Neural progenitor cell (in vitro differentiated cells): ENCODE data around the gene BEX3. TPM values are rescaled to one million over a fixed set of nuclear protein-coding genes. Genes with fewer than 3 reads are reported as not detected.
"Not testable (repeated sequence)": the region's sequence is repeated elsewhere in the genome, so short reads cannot be mapped to it uniquely, and the experiment has no call there.

ENCODE experiments used
- DNase-seq: peaks from one replicate; pipeline ENCODE4 v3.0.0-alpha.2; 2016; ENCODE audit warnings: low spot score
- H2AFZ ChIP-seq: fragments of 200-600 bp; sonication (generic); replicated peaks from 2 replicates; pipeline ENCODE4 v1.6.1; 2016; ENCODE audit warnings: antibody characterized with exemption
- H3F3A ChIP-seq: fragments of 200-600 bp; sonication (generic); 2 replicates; pipeline ENCODE4 v1.6.1; 2016; ENCODE audit warnings: antibody characterized with exemption, low read depth
- H3K27ac ChIP-seq: fragments of 200-600 bp; sonication (generic); 2 replicates; pipeline ENCODE4 v1.5.1; 2016; ENCODE audit warnings: mild to moderate bottlenecking
- H3K27me3 ChIP-seq: fragments of 200-600 bp; sonication (generic); 2 replicates; pipeline ENCODE4 v1.6.1; 2016; ENCODE audit warnings: mild to moderate bottlenecking, moderate library complexity
- H3K36me3 ChIP-seq: fragments of 200-600 bp; sonication (generic); 2 replicates; pipeline ENCODE4 v1.5.1; 2016
- H3K4me1 ChIP-seq: fragments of 200-600 bp; sonication (generic); 2 replicates; pipeline ENCODE4 v1.6.1; 2016; ENCODE audit warnings: mixed run types
- H3K4me2 ChIP-seq: fragments of 200-600 bp; sonication (generic); 2 replicates; pipeline ENCODE4 v1.6.1; 2016
- H3K4me3 ChIP-seq: fragments of 200-600 bp; sonication (generic); 2 replicates; pipeline ENCODE4 v1.5.1; 2016
- H3K79me2 ChIP-seq: fragments of 200-600 bp; sonication (generic); 2 replicates; pipeline ENCODE4 v1.6.1; 2016; ENCODE audit warnings: low read depth
- H3K9ac ChIP-seq: fragments of 200-600 bp; sonication (generic); 2 replicates; pipeline ENCODE4 v1.6.1; 2016
- H3K9me3 ChIP-seq: fragments of 200-600 bp; sonication (generic); 2 replicates; pipeline ENCODE4 v1.5.1; 2016; ENCODE audit warnings: low read depth
- H4K20me1 ChIP-seq: fragments of 200-600 bp; sonication (generic); 2 replicates; pipeline ENCODE4 v1.6.1; 2016; ENCODE audit warnings: low read depth
- H3K27ac Mint-ChIP-seq: 3 replicates; pipeline ENCODE4 v1.8.0; 2021; ENCODE audit warnings: mixed read lengths
- H3K27me3 Mint-ChIP-seq: 2 replicates; pipeline ENCODE4 v1.8.0; 2022; ENCODE audit warnings: low read depth, mild to moderate bottlenecking, inconsistent platforms, moderate library complexity, mixed read lengths; ENCODE audit not compliant: insufficient read depth
- H3K36me3 Mint-ChIP-seq: 3 replicates; pipeline ENCODE4 v1.8.0; 2021; ENCODE audit warnings: mixed read lengths
- H3K4me1 Mint-ChIP-seq: 3 replicates; pipeline ENCODE4 v1.8.0; 2021; ENCODE audit warnings: mixed read lengths
- H3K4me3 Mint-ChIP-seq: 3 replicates; pipeline ENCODE4 v1.8.0; 2021; ENCODE audit warnings: mild to moderate bottlenecking, moderate library complexity, mixed read lengths
- H3K9me3 Mint-ChIP-seq: 3 replicates; pipeline ENCODE4 v1.8.0; 2020; ENCODE audit warnings: mixed read lengths
- CTCF ChIP-seq: fragments of 200-600 bp; sonication (generic); IDR thresholded peaks from 2 replicates; pipeline ENCODE4 v1.5.1; 2017; ENCODE audit warnings: antibody characterized with exemption, mild to moderate bottlenecking
- EZH2 ChIP-seq: fragments of 200-600 bp; sonication (generic); IDR thresholded peaks from 2 replicates; pipeline ENCODE4 v1.6.1; 2017; ENCODE audit warnings: antibody characterized with exemption, mild to moderate bottlenecking, moderate library complexity
- EZH2phosphoT487 ChIP-seq: fragments of 200-600 bp; sonication (generic); IDR thresholded peaks from 2 replicates; pipeline ENCODE4 v1.6.1; 2017; ENCODE audit warnings: antibody characterized with exemption
- total RNA-seq: library from RNA; depleted of rRNA; stranded (reverse); fragments of >200 nt; gene quantifications from 2 replicates; pipeline ENCODE4 v1.2.3, GENCODE V29; 2015; ENCODE audit warnings: low replicate concordance

BEX3 gene
- total RNA-seq, 1 donor from 2014 or later = 392 TPM

GRCh38 chrX:103378990-103379389, 2.7 kb downstream of the BEX3 start:
- H3K4me1 Mint-ChIP-seq = peaks cover 19% of the 10 kb centered on the region
- no peak overlapping the region for H3K4me2 ChIP-seq

GRCh38 chrX:103382877-103383276, 6.5 kb downstream of the BEX3 start:
- Histone ChIP-seq H3K27ac (no peak overlapping the region), H3K27me3 (no peaks in the 10 kb centered on the region), H3K79me2 (peaks cover 6% of the 10 kb centered on the region), H3K4me1 (no peaks in the 10 kb centered on the region), H3K9me3 (no peaks in the 10 kb centered on the region), H3K4me2 (no peak overlapping the region), H4K20me1 (no peaks in the 10 kb centered on the region), H3K36me3 (no peaks in the 10 kb centered on the region), H3K9ac (no peak overlapping the region), H3F3A (peaks cover 13% of the 10 kb centered on the region), H2AFZ (no peak overlapping the region), H3K4me3 (no peak overlapping the region)
- H3K27ac Mint-ChIP-seq = no peak overlapping the region
- H3K9me3 Mint-ChIP-seq = no peaks in the 10 kb centered on the region
- DNase-seq = no peak
- H3K27me3 Mint-ChIP-seq = no peaks in the 10 kb centered on the region
- H3K4me3 Mint-ChIP-seq = no peak overlapping the region
- no peak for TF ChIP-seq EZH2
- TF ChIP-seq CTCF = no peak
- TF ChIP-seq EZH2phosphoT487 = no peak
- peaks cover 8% of the 10 kb centered on the region for H3K36me3 Mint-ChIP-seq
- H3K4me1 Mint-ChIP-seq = peaks cover 8% of the 10 kb centered on the region

More at GRCh38 chrX:103378990-103379389, 2.7 kb downstream of the BEX3 start:
- peaks cover 11% of the 10 kb centered on the region for H3K36me3 Mint-ChIP-seq
- peaks cover 9% of the 10 kb centered on the region for H3K27me3 Mint-ChIP-seq
- Histone ChIP-seq H3K4me1 (no peaks in the 10 kb centered on the region), H3K36me3 (no peaks in the 10 kb centered on the region), H3K4me3 (no peak overlapping the region), H2AFZ (no peak overlapping the region), H3K9me3 (no peaks in the 10 kb centered on the region), H3K27ac (no peak overlapping the region), H3F3A (peaks cover 18% of the 10 kb centered on the region), H3K27me3 (no peaks in the 10 kb centered on the region), H4K20me1 (no peaks in the 10 kb centered on the region), H3K9ac (no peak overlapping the region), H3K79me2 (peaks cover 27% of the 10 kb centered on the region)
- no peak for DNase-seq
- peaks cover 2% of the 10 kb centered on the region for H3K9me3 Mint-ChIP-seq
- TF ChIP-seq EZH2phosphoT487 (no peak), EZH2 (no peak), CTCF (no peak)
- peak overlapping the region; percentile 31 for H3K4me3 Mint-ChIP-seq
- H3K27ac Mint-ChIP-seq = no peak overlapping the region

GRCh38 chrX:103384672-103385071, 8.3 kb downstream of the BEX3 start:
- no peaks in the 10 kb centered on the region for H3K36me3 ChIP-seq
- H3K4me2 ChIP-seq = no peak overlapping the region
- no peaks in the 10 kb centered on the region for H3K79me2 ChIP-seq
- no peaks in the 10 kb centered on the region for H3K9me3 ChIP-seq
- no peak overlapping the region for H3K27ac ChIP-seq
- no peak for DNase-seq
- no peak overlapping the region for H2AFZ ChIP-seq
- H3K4me3 Mint-ChIP-seq = no peak overlapping the region
- no peaks in the 10 kb centered on the region for H3F3A ChIP-seq
- TF ChIP-seq CTCF (no peak), EZH2phosphoT487 (no peak), EZH2 (no peak)
- H3K4me3 ChIP-seq = no peak overlapping the region
- H3K27me3 Mint-ChIP-seq = no peaks in the 10 kb centered on the region
- H3K9me3 Mint-ChIP-seq = no peaks in the 10 kb centered on the region
- no peak overlapping the region for H3K27ac Mint-ChIP-seq
- no peaks in the 10 kb centered on the region for H4K20me1 ChIP-seq
- peaks cover 3% of the 10 kb centered on the region for H3K36me3 Mint-ChIP-seq
- H3K27me3 ChIP-seq = no peaks in the 10 kb centered on the region
- no peak overlapping the region for H3K9ac ChIP-seq
- H3K4me1 ChIP-seq = no peaks in the 10 kb centered on the region
- no peaks in the 10 kb centered on the region for H3K4me1 Mint-ChIP-seq

- not testable (repeated sequence) for H3K36me3 Mint-ChIP-seq, H3K27me3 Mint-ChIP-seq, H3K4me3 Mint-ChIP-seq, H3K27me3 ChIP-seq, H3K79me2 ChIP-seq, H3K36me3 ChIP-seq, H2AFZ ChIP-seq, H3F3A ChIP-seq, H3K27ac ChIP-seq, H3K27ac Mint-ChIP-seq, H3K4me1 ChIP-seq, DNase-seq, H3K4me2 ChIP-seq, H3K9ac ChIP-seq, H3K4me1 Mint-ChIP-seq, H4K20me1 ChIP-seq, H3K4me3 ChIP-seq, H3K9me3 ChIP-seq, H3K9me3 Mint-ChIP-seq
These were observed 9.0 kb downstream of the BEX3 start for GRCh38 chrX:103385283-103385830.
